ENCODE data around the gene GTSF1L. TPM values are rescaled to one million over a fixed set of nuclear protein-coding genes. Genes with fewer than 3 reads are reported as not detected.

The GTSF1L gene
- total and polyA plus RNA-seq, 2 of the 4 experiments (the other 2 are of a cell fraction) = not detected

DNA sequence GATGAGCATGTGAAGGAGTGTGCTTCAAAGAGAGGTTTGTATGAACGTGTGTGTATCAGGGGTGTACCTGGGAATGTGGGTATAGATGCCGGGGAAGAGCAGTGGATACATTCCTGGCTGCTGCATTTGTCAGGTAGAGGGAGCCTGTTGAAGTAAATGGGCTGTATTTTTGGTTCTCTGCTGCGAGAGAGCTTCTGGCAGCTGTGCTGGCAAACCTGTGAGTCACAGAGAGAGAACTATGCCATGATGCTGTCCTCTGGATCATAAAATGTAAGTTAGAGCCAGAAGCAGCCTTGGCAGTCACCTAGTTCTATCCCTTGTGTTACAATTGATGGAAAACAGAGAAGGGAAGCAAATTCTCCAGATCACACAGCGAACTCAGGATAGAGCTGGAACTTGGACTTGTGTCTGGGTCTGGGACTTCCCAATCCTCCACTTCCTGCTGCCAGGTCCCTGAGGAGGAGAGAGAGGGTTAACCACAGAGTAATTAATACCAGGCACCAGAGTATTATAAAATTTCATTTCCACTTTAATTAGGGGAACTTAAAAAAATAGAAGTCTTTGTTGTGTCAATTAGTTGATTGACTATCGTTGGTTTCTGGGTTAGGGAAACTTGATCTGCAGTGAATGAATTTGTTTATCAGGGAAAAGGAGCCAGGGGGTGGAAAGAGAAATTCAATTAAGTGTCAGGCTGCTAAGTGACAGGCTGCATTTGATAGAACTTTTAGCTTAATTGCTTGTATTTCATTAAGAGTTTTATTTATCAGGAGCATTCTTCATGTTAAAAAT is 41.1 kb upstream of the GTSF1L start:
- H3K79me1 ChIP-seq (ENCODE audit: low read depth in 1 of 2, low read length in 2 of 2) = no peaks in the 10 kb centered on the region
- no peak overlapping the region for H2BK5ac ChIP-seq (ENCODE audit: low read depth, low read length, poor library complexity, severe bottlenecking)
- no peak overlapping the region for H3K4me3 ChIP-seq (ENCODE audit: insufficient read depth, low read depth, low read length)
- no peak overlapping the region for H3K27ac ChIP-seq (ENCODE audit: insufficient read depth, low read length)
- H4K5ac ChIP-seq (ENCODE audit: low read depth, low read length) = no peak overlapping the region
- H2BK120ac ChIP-seq (ENCODE audit: low read depth, low read length) = no peak overlapping the region
- BruUV-seq (replicated peaks) = no TSS peak
- no peak overlapping the region for H3K56ac ChIP-seq (ENCODE audit: extremely low read depth, insufficient read depth, low read length)
- peak overlapping the region; percentile 70; the same call in 1 of the 2 replicates for H3K14ac ChIP-seq (replicated peaks; ENCODE audit: low read depth, low read length)
- ATAC-seq (ENCODE audit: low read depth) (peak; percentile 61), DNase-seq (peak; percentile 50)
- peak overlapping the region; percentile 68 for H2BK20ac ChIP-seq (ENCODE audit: low read depth, low read length)
- dilution Hi-C loops (cut with HindIII; ENCODE audit: low sequenced_read_pairs, unreplicated experiment) (no loop called here), intact Hi-C loops (cut with micrococcal nuclease) (no loop called here), in situ Hi-C loops (cut with MboI; ENCODE audit: low sequenced_read_pairs) (no loop called here)
- peak overlapping the region; percentile 61 for H2AFZ ChIP-seq (replicated peaks; ENCODE audit: low read length, poor library complexity)
- peak overlapping the region; percentile 63; the same call in 1 of the 2 replicates for H2AK5ac ChIP-seq (ENCODE audit: low read depth, low read length)
- H2AK9ac ChIP-seq (replicated peaks; ENCODE audit: low read depth, low read length, poor library complexity) = no peak overlapping the region
- H3K36me3 ChIP-seq (ENCODE audit: control insufficient read depth, insufficient read depth, low read length) = no peaks in the 10 kb centered on the region
- H3K18ac ChIP-seq (ENCODE audit: low read depth, low read length) = no peak overlapping the region
- POLR2A ChIA-PET (ENCODE audit: unreplicated experiment) = interaction anchor here (0.6 kb wide), 1 partner anchor 428 kb away, joined by 3 read pairs; no protein-coding TSS in a partner anchor
- CTCF ChIA-PET = no interaction called here
- peaks cover 6% of the 10 kb centered on the region; the same call in 1 of the 2 replicates for H3K27me3 ChIP-seq (ENCODE audit: control insufficient read depth, insufficient read depth, low read length)
- no peaks in the 10 kb centered on the region for H4K20me1 ChIP-seq (ENCODE audit: insufficient read depth, low read length)
- no peak overlapping the region for H4K8ac ChIP-seq (ENCODE audit: low read depth in 2 of 2, low read length in 2 of 2)
- H3K23ac ChIP-seq (ENCODE audit: low read depth, low read length) = no peak overlapping the region; the same call in 1 of the 2 replicates
- no peaks in the 10 kb centered on the region for H3K4me1 ChIP-seq (ENCODE audit: control insufficient read depth, insufficient read depth, low read length)
- 0 out of 2 replicates have a peak overlapping the region, but pooled peaks have one; percentile 21 for H4K91ac ChIP-seq (ENCODE audit: insufficient read depth, low read depth, low read length)
- H2BK15ac ChIP-seq (ENCODE audit: low read depth, low read length) = no peak overlapping the region
- 0% methylated on average over 1 of the region's 5 CpGs; no CpG with 5 or more reads in 1 of the 2 experiments for WGBS, 2 experiments (ENCODE audit: extremely low coverage in 2 of 2, insufficient read length in 1 of 2)
- H3K9me3 ChIP-seq (ENCODE audit: control insufficient read depth, insufficient read depth, low read length) = no peaks in the 10 kb centered on the region
- H3K4ac ChIP-seq (ENCODE audit: low read depth, low read length) = 0 out of 2 replicates have a peak overlapping the region, but pooled peaks have one; percentile 13
- peaks cover 7% of the 10 kb centered on the region; the same call in 1 of the 2 replicates for H3K9me1 ChIP-seq (ENCODE audit: insufficient read depth, low read length)
- TF ChIP-seq, protein P1, sequence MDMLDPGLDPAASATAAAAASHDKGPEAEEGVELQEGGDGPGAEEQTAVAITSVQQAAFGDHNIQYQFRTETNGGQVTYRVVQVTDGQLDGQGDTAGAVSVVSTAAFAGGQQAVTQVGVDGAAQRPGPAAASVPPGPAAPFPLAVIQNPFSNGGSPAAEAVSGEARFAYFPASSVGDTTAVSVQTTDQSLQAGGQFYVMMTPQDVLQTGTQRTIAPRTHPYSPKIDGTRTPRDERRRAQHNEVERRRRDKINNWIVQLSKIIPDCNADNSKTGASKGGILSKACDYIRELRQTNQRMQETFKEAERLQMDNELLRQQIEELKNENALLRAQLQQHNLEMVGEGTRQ (IDR thresholded peaks at IDR 0.05; ENCODE audit: low read depth, low read length) = no peak
- no peak for TF ChIP-seq SMC3 (IDR thresholded peaks at IDR 0.05; ENCODE audit: low read depth, low read length)
- no peak for TF ChIP-seq MAZ (IDR thresholded peaks at IDR 0.05; ENCODE audit: borderline replicate concordance, low read depth, low read length)
- no peak overlapping the region for H3K4me2 ChIP-seq (ENCODE audit: low read depth, low read length)
- no peak overlapping the region for H3K9ac ChIP-seq (ENCODE audit: low read depth, low read length)

Measured in IMR-90 (cell line).